ENCODE results near the gene TMEM41B.

The TMEM41B gene

GRCh38 chr11:9313648-9314290, 624 bp downstream of the TMEM41B start:
- no peak for DNase-seq (ENCODE audit: low read depth, low spot score)
- peak overlapping the region; percentile 94 for H3K4me3 ChIP-seq (ENCODE audit: low read length)

- H3K4me3 ChIP-seq (ENCODE audit: low read length): no peak overlapping the region
- no peak for DNase-seq (ENCODE audit: low read depth, low spot score)
Observed at GRCh38 chr11:9310485-9311090, 3.8 kb downstream of the TMEM41B start.

- H3K4me3 ChIP-seq (ENCODE audit: low read length): no peak overlapping the region
- no peak for DNase-seq (ENCODE audit: low read depth, low spot score)
Observed at GRCh38 chr11:9304178-9304577, 10.2 kb downstream of the TMEM41B start.

- H3K4me3 ChIP-seq (ENCODE audit: low read length): no peak overlapping the region
- no peak for DNase-seq (ENCODE audit: low read depth, low spot score)
Observed at GRCh38 chr11:9302448-9302847, 11.9 kb downstream of the TMEM41B start.

GRCh38 chr11:9301720-9302119, 12.7 kb downstream of the TMEM41B start:
- DNase-seq (ENCODE audit: low read depth, low spot score): no peak
- H3K4me3 ChIP-seq (ENCODE audit: low read length): no peak overlapping the region

GRCh38 chr11:9293646-9294045, 20.7 kb downstream of the TMEM41B start:
- no peak overlapping the region for H3K4me3 ChIP-seq (ENCODE audit: low read length)

GRCh38 chr11:9285850-9286587, 28.4 kb downstream of the TMEM41B start:
- no peak overlapping the region for H3K4me3 ChIP-seq (ENCODE audit: low read length)
- no peak for DNase-seq (ENCODE audit: low read depth, low spot score)

More at GRCh38 chr11:9293646-9294045, 20.7 kb downstream of the TMEM41B start:
- no peak for DNase-seq (ENCODE audit: low read depth, low spot score)

GRCh38 chr11:9280655-9281301, 33.6 kb downstream of the TMEM41B start:
- peak; percentile 91 for DNase-seq (ENCODE audit: low read depth, low spot score)
- peak overlapping the region; percentile 18; the same call in 1 of the 2 replicates for H3K4me3 ChIP-seq (ENCODE audit: low read length)

- no peak overlapping the region for H3K4me3 ChIP-seq (ENCODE audit: low read length)
- no peak for DNase-seq (ENCODE audit: low read depth, low spot score)
Observed at GRCh38 chr11:9277176-9277575, 37.2 kb downstream of the TMEM41B start.

- no peak for DNase-seq (ENCODE audit: low read depth, low spot score)
- no peak overlapping the region for H3K4me3 ChIP-seq (ENCODE audit: low read length)
Observed at GRCh38 chr11:9276571-9276970, 37.8 kb downstream of the TMEM41B start.

GRCh38 chr11:9274499-9275258, 39.7 kb downstream of the TMEM41B start:
- H3K4me3 ChIP-seq (ENCODE audit: low read length): no peak overlapping the region
- no peak for DNase-seq (ENCODE audit: low read depth, low spot score)

- DNase-seq (ENCODE audit: low read depth, low spot score): peak; percentile 56
- no peak overlapping the region for H3K4me3 ChIP-seq (ENCODE audit: low read length)
Observed at GRCh38 chr11:9273376-9274336, 40.7 kb downstream of the TMEM41B start.

GRCh38 chr11:9269492-9270013, 44.8 kb downstream of the TMEM41B start:
- H3K4me3 ChIP-seq (ENCODE audit: low read length): no peak overlapping the region
- DNase-seq (ENCODE audit: low read depth, low spot score): no peak

GRCh38 chr11:9267680-9268079, 46.7 kb downstream of the TMEM41B start:
- no peak for DNase-seq (ENCODE audit: low read depth, low spot score)

GRCh38 chr11:9266926-9267325, 47.5 kb downstream of the TMEM41B start:
- H3K4me3 ChIP-seq (ENCODE audit: low read length): no peak overlapping the region
- no peak for DNase-seq (ENCODE audit: low read depth, low spot score)

More at GRCh38 chr11:9267680-9268079, 46.7 kb downstream of the TMEM41B start:
- no peak overlapping the region for H3K4me3 ChIP-seq (ENCODE audit: low read length)

GRCh38 chr11:9266132-9266736, 48.2 kb downstream of the TMEM41B start:
- DNase-seq (ENCODE audit: low read depth, low spot score): no peak
- H3K4me3 ChIP-seq (ENCODE audit: low read length): no peak overlapping the region

All from Jurkat, Clone E6-1 (cell line).